HG02798 (cell line): ENCODE data around the gene DNAH6.
"Not testable (repeated sequence)": the region's sequence is repeated elsewhere in the genome, so short reads cannot be mapped to it uniquely, and the experiment has no call there.

Source experiments
- ATAC-seq: cut with Tn5 transposase; IDR thresholded peaks from one replicate; pipeline ENCODE4 v1.9.1; 2021; ENCODE audit warnings: mild to moderate bottlenecking; ENCODE audit not compliant: unreplicated experiment, poor library complexity

The DNAH6 gene

DNA sequence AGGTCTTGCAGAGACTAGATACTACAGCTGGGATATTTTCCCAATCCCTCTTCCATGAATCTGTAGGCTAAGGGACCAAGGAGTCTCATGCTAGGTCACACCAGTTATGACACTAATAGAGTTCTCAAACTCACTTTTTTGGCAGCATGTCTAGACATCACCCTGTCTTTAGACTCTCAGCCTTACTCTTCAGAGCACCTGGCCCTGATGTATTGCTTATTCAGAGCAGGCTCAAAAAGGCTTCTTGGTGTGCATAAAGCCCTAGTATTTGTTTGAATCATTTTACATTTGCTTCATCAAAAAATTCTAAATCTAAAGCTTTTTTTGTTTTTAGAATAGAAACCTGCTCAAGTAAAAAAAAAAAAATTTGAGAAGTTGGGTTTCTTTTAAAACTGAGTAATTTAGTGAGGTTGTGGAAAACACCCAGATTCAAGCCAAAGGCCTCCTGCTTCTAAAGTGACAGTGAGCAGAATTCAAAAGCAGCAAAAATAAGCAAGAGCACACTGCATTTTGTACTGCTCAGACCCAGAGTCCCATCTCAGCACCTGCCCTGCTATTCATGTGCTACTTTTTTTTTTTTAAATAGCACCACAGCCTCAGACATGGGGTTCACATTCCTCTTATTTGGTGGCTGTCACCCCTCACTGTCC lies 18.0 kb upstream of the DNAH6 start:
- ATAC-seq = no peak

DNA sequence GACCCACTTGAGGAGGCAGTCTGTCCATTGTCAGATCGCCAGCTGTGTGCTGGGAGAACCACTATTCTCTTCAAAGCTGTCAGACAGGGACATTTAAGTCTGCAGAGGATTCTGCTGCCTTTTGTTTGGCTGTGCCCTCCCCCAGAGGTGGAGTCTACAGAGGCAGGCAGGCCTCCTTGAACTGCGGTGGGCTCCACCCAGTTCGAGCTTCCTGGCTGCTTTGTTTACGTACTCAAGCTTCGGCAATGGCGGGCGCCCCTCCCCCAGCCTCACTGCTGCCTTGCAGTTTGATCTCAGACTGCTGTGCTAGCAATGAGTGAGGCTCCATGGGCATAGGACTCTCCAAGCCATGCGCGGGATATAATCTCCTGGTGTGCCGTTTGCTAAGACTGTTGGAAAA lies 5.3 kb upstream of the DNAH6 start:
- not testable (repeated sequence) for ATAC-seq

DNA sequence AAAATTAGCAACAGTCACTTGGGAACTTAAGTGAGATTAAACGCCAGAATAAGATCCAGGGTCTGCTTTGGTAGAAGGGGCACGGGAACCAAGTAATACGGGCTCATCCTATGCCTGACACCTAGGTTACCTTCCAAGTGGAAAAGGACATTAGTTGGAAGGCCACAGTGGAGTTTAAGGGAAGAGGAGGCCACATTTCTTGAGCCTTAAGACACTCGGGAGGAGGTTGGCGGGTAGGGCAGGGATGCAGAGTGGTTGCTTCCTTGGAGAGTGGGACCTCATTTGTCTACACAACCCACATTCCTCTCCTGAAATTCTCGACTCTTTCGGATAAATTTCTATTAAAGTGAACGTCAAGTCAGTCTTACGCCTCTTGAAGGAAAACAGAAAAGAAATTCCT lies 510 bp upstream of the DNAH6 start:
- no peak for ATAC-seq

GRCh38 chr2:84519332-84519957 lies 3.1 kb downstream of the DNAH6 start:
- ATAC-seq = peak; percentile 30

- no peak for ATAC-seq
Observed at GRCh38 chr2:84526562-84526961, 10.3 kb downstream of the DNAH6 start.

- no peak for ATAC-seq
Observed at GRCh38 chr2:84527137-84528129, 11.1 kb downstream of the DNAH6 start.

DNA sequence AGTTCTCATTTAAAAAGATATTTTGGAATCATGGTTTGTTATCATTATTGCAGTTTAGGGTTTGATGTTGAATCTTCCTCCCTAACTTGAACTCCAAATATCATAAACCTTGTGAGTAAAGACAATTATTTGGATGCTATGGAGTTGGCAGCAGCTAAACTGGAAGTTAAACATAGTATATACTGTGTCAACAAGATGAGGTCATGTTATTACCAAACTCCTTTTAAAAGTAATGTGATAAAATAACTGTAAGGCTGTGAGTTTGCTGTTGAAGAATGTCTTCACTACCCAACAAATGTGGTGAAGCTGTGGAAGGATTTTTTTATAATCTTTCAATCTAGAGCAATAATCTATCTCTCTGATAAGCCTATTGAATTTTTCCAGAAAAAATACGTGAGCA lies 16.0 kb downstream of the DNAH6 start:
- ATAC-seq = no peak

DNA sequence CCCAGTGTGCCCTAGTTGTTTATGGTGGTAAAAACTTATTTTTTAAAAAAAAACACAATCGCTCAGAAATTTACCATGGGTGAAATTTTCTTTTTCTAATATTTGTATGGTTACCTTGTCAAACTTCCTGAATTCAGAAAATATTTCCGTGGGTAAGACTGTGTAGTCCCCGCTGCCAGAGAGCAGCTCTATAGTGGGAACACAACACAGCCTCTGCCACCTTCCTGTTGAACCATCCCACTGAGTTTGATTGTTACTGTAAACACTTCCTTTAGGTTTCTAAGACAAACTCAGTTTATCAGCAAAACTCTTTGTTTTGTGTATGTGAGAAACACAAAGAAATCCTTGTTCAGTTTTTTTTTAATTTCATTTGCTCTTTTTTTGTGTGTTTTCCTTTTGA lies 17.9 kb downstream of the DNAH6 start:
- ATAC-seq = no peak

DNA sequence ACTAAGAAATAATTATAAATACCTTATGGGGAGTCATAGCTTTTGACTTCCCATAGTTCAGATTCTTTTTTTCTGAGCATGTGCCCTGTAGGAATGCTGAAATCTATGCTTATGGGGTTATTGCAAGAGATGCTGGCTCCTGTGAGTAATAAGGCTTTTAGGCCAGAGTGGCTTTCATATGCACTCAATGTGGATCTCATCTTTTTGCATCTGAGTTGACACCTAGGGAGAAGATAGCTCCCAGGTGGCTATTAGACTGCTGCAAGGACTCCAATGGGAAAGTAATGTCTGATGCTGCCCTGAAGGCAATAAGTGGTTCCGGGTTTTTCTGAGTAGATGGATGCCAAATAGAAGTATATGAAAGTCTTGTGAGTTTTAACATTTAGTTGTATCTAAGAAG lies 21.0 kb downstream of the DNAH6 start:
- ATAC-seq = no peak

GRCh38 chr2:84539729-84540128 lies 23.4 kb downstream of the DNAH6 start:
- no peak for ATAC-seq

- ATAC-seq = no peak
Observed at GRCh38 chr2:84545005-84545404, 28.7 kb downstream of the DNAH6 start.

DNA sequence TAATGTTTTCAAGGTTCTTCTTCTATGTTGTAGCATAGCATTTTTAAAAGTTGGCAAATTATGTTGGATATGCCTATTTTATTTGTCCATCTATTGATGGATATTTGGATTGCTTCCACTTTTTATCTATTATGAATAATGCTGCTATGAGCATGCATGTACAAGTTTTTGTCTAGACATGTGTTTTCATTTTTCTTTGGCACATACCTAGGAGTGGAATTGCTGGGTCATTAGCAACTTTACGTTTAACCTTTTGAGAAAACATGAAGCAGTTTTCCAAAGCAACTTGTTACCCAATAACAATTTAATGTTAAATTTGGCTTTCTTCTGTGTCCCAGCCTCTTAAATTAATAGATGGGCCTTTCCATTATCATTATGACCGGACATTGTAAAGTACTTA lies 30.3 kb downstream of the DNAH6 start:
- ATAC-seq = no peak

- no peak for ATAC-seq
Observed at GRCh38 chr2:84548303-84548702, 32.0 kb downstream of the DNAH6 start.

GRCh38 chr2:84550916-84551315 lies 34.6 kb downstream of the DNAH6 start:
- no peak for ATAC-seq

GRCh38 chr2:84551526-84551925 lies 35.2 kb downstream of the DNAH6 start:
- ATAC-seq = not testable (repeated sequence)

DNA sequence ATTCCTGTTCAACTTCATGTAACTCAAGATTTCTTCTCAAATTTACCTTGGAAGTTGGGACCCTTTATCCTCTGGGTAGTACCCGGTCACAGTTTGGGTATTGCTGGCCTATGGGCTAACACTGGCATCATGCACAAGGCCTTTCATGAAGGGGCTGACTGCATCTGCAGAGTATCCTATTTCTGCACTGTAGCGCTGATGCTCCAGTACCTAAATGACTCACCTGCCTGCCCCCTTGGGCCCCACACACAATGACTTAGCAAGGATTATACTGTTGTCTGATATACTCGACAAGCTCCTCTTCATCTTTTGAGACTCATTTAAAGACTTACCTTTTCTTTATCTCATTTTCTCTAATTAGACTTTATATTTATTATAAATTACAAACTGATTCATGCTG lies 39.9 kb downstream of the DNAH6 start:
- ATAC-seq = no peak

- ATAC-seq = no peak
Observed at GRCh38 chr2:84559838-84560237, 43.5 kb downstream of the DNAH6 start.

DNA sequence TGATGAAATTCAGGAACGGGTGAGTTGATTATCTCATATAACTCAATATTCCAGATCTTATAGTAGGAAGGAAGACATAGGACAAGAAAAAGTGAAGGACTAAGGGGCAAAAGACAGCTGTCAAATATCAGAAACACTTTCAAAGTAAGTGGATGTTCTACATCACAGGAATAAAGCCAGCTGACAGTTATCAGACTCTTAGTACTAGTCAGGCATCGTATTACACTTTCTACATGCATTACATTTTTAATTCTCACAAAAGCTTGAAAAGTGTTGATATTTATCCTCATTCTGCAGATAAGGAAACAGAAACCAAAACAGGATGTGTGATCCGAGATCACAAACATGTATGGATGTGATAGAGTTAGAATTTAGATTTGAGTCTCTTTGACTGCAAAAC lies 63.4 kb downstream of the DNAH6 start:
- no peak for ATAC-seq

DNA sequence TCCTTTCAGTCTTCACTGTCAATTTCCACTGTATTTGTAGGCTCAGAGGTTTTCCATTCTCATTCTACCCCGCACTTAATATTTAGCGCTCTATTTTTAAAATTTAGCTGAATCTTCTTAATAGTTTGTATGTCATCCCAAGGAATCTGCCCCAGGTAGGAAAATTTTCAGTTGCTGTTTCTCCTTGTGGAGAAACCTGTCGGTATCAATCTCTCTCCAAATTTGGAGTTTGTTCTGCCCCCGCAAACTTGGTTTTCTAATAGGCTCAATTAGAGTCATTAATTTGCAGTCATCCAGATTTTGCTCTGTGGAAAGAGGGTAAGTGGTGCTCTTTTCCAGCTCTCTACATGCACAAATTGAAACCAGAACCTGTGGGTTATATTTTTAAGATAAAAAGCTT lies 87.6 kb downstream of the DNAH6 start:
- no peak for ATAC-seq

DNA sequence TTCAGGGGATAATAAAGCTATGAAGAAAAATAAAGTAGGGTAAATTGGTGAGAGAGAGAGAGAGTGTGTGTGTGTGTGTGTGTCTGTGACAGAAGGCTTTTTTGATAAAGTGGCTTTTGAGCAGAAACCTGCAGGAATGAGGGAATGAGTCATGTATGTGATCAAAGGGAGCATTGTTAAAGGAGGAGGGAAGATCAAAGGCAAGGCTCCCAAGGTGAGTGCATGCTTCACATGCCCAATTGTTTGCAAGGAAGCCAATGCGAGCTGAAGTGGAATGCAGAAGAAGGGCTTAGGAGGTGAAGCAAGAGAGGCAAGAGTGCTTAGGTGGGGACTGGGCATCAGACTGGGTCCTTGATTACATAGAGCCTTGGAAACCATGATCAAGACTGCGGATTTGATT lies 96.8 kb downstream of the DNAH6 start:
- no peak for ATAC-seq

GRCh38 chr2:84619794-84620371 lies 103.6 kb downstream of the DNAH6 start:
- no peak for ATAC-seq
